B cell (primary cell): ENCODE measurements around the gene PCSK6. TPM values are rescaled to one million over a fixed set of nuclear protein-coding genes. Genes with fewer than 3 reads are reported as not detected.

ENCODE experiments used
- ATAC-seq: fragments of 200-7000 bp; cut with Tn5 transposase; one replicate; pipeline ENCODE4 v1.10.0; 2021; ENCODE audit warnings: low read depth, mild to moderate bottlenecking, moderate number of reproducible peaks, moderate library complexity
- CTCF ChIA-PET: fragments of 350-600 bp; sonication (Branson Sonifier 250); formaldehyde crosslinking; loops from one replicate; lab custom pipeline; 2021; ENCODE audit warnings: antibody characterized with exemption, inconsistent platforms; lab: Charles Lee
- POLR2A ChIA-PET: fragments of 350-600 bp; sonication (Branson Sonifier 250); formaldehyde crosslinking; loops from one replicate; lab custom pipeline; 2021; ENCODE audit warnings: antibody characterized with exemption; lab: Charles Lee
- DNase-seq: peaks from one replicate; pipeline ENCODE4 v3.0.0; 2013
- H2AFZ ChIP-seq: 2 replicates; pipeline ENCODE4 v1.6.1; 2012; ENCODE audit warnings: mild to moderate bottlenecking, low read depth, low read length; ENCODE audit not compliant: insufficient read depth, poor library complexity, severe bottlenecking
- H3K27ac ChIP-seq, 2 donors: 1 replicate in 1 of 2; 2 replicates in 1 of 2; pipeline ENCODE4 v1.5.1; 2012 to 2013; ENCODE audit warnings: low read length in 2 of 2, mild to moderate bottlenecking in 2 of 2, moderate library complexity in 1 of 2
- H3K27me3 ChIP-seq, 4 experiments: fragments of 200-600 bp in 1 of 4; sonication (generic) in 1 of 4; replicated peaks in 1 of 4; 1 replicate in 2 of 4; 2 replicates in 2 of 4; pipeline versions ENCODE4 v1.6.1 to v1.7.0; 2013 to 2016; ENCODE audit warnings: low read length in 3 of 4, mild to moderate bottlenecking in 2 of 4, mixed read lengths in 1 of 4, moderate library complexity in 1 of 4; ENCODE audit not compliant: insufficient read depth in 4 of 4, control insufficient read depth in 3 of 4; ENCODE audit errors: control extremely low read depth in 1 of 4
- H3K36me3 ChIP-seq, 2 experiments: replicated peaks in 1 of 2; 1 replicate in 1 of 2; 2 replicates in 1 of 2; pipeline versions ENCODE4 v1.6.1 to v1.7.1; 2013; ENCODE audit warnings: low read length in 1 of 2; ENCODE audit not compliant: insufficient read depth in 2 of 2, control insufficient read depth in 1 of 2; ENCODE audit errors: control extremely low read depth in 1 of 2, extremely low read depth in 1 of 2
- H3K4me1 ChIP-seq, 2 donors: fragments of 200-600 bp in 1 of 2; sonication (generic) in 1 of 2; 1 replicate in 1 of 2; 2 replicates in 1 of 2; pipeline versions ENCODE4 v1.5.1 to v1.6.1; 2013 to 2017; ENCODE audit warnings: low read length in 2 of 2; ENCODE audit not compliant: control insufficient read depth in 2 of 2, insufficient read depth in 2 of 2
- H3K4me2 ChIP-seq: replicated peaks from 2 replicates; pipeline ENCODE3; 2012; ENCODE audit warnings: mild to moderate bottlenecking, low read depth, low read length; ENCODE audit not compliant: poor library complexity, severe bottlenecking
- H3K4me3 ChIP-seq, 5 experiments: fragments of 200-600 bp in 1 of 5; sonication (generic) in 1 of 5; 1 replicate in 3 of 5; 2 replicates in 2 of 5; pipeline versions ENCODE4 v1.5.1 to v1.7.0; 2011 to 2016; ENCODE audit warnings: low read length in 4 of 5, mild to moderate bottlenecking in 4 of 5, low read depth in 2 of 5, control low read depth in 1 of 5, moderate library complexity in 1 of 5; ENCODE audit not compliant: insufficient read depth in 1 of 5; ENCODE audit errors: control extremely low read depth in 1 of 5, extremely low read depth in 1 of 5
- H3K79me2 ChIP-seq: fragments of 200-600 bp; sonication (generic); one replicate; pipeline ENCODE4 v1.6.0; 2016; ENCODE audit warnings: low read length; ENCODE audit not compliant: control insufficient read depth, insufficient read depth
- H3K9ac ChIP-seq: fragments of 200-600 bp; sonication (generic); 2 replicates; pipeline ENCODE4 v1.6.1; 2017; ENCODE audit warnings: mild to moderate bottlenecking, low read length, moderate library complexity
- H3K9me3 ChIP-seq, 3 donors: one replicate each; pipeline versions ENCODE4 v1.6.1 to v1.7.1; 2013; ENCODE audit warnings: low read length in 2 of 3; ENCODE audit not compliant: control insufficient read depth in 2 of 3, insufficient read depth in 1 of 3; ENCODE audit errors: control extremely low read depth in 1 of 3
- H4K20me1 ChIP-seq: 2 replicates; pipeline ENCODE4 v1.6.0; 2012; ENCODE audit warnings: mild to moderate bottlenecking, low read length; ENCODE audit not compliant: insufficient read depth, control insufficient read depth, poor library complexity, severe bottlenecking
- H3K27ac Mint-ChIP-seq: one replicate; pipeline ENCODE4 v1.8.0; 2021; ENCODE audit warnings: mixed read lengths
- H3K27me3 Mint-ChIP-seq: one replicate; pipeline ENCODE4 v1.8.0; 2021; ENCODE audit warnings: mixed read lengths
- H3K4me1 Mint-ChIP-seq: one replicate; pipeline ENCODE4 v1.8.0; 2021; ENCODE audit warnings: mixed read lengths
- H3K4me3 Mint-ChIP-seq: one replicate; pipeline ENCODE4 v1.8.0; 2021; ENCODE audit warnings: mixed read lengths
- H3K9me3 Mint-ChIP-seq: one replicate; pipeline ENCODE4 v1.8.0; 2022; ENCODE audit warnings: mixed read lengths; ENCODE audit not compliant: insufficient read depth
- CTCF ChIP-seq: fragments of 200-600 bp; IDR thresholded peaks from one replicate; pipeline ENCODE4 v1.8.0; 2022; ENCODE audit warnings: antibody characterized with exemption, mild to moderate bottlenecking
- EZH2 ChIP-seq: IDR thresholded peaks from 2 replicates; pipeline ENCODE4 v1.6.1; 2012; ENCODE audit warnings: borderline replicate concordance, low read depth, mild to moderate bottlenecking, moderate library complexity, low read length; ENCODE audit not compliant: insufficient read depth, poor library complexity, severe bottlenecking
- WGBS: methylation state at CpG from one replicate; pipeline ENCODE4 v1.1.5; 2013; ENCODE audit warnings: missing lambda C conversion rate; ENCODE audit not compliant: insufficient coverage; 5-methylcytosine and 5-hydroxymethylcytosine counted together
- intact Hi-C: fragments of 100-400 bp; cut with micrococcal nuclease; formaldehyde crosslinking; loops from one replicate; pipeline ENCODE4 v1.10.0; 2022
- polyA plus RNA-seq: library from polyadenylated mRNA; depleted of rRNA; stranded (reverse); fragments of >200 nt; gene quantifications from 2 replicates; pipeline ENCODE4 v1.2.3, GENCODE V29; 2012
- total RNA-seq, 2 donors: library from RNA; stranded (reverse); fragments of 120-200 nt in 1 of 2; gene quantifications; 1 replicate in 1 of 2; 2 replicates in 1 of 2; pipeline versions ENCODE4 v1.2.3 to v1.2.4, GENCODE V29; 2013 to 2022

PCSK6 gene
- total and polyA plus RNA-seq, 2 donors (not counting 1 experiment from before 2014, with no cell fraction given), result 0.66 to 1.6 TPM

- no peaks in the 10 kb centered on the region for H3K79me2 ChIP-seq
- H3K9ac ChIP-seq, result no peak overlapping the region
- H3K36me3 ChIP-seq, result no peaks in the 10 kb centered on the region
- TF ChIP-seq EZH2, result no peak
- no peak for TF ChIP-seq CTCF
- intact Hi-C loops, result no loop called here
- H3K4me3 ChIP-seq, result no peak overlapping the region
- no peak overlapping the region for H3K4me3 Mint-ChIP-seq
- no peak for ATAC-seq
- H4K20me1 ChIP-seq, result no peaks in the 10 kb centered on the region
- H3K4me1 Mint-ChIP-seq, result peaks cover 24% of the 10 kb centered on the region
- peaks cover 17% of the 10 kb centered on the region for H3K27me3 Mint-ChIP-seq
- no peak overlapping the region for H3K27ac Mint-ChIP-seq
- no peak overlapping the region for H3K27ac ChIP-seq
- H3K27me3 ChIP-seq, result peaks cover 0 to 15% (median 6%) of the 10 kb centered on the region in 4 experiments
- ChIA-PET POLR2A (no interaction called here), CTCF (no interaction called here)
- no peaks in the 10 kb centered on the region for H3K9me3 ChIP-seq
- DNase-seq, result no peak
- peaks cover 13 to 18% of the 10 kb centered on the region in 2 donors for H3K4me1 ChIP-seq
- no peaks in the 10 kb centered on the region for H3K9me3 Mint-ChIP-seq
- WGBS, result 89% methylated on average over 8 of the region's 8 CpGs
- no peak overlapping the region for H3K4me2 ChIP-seq
- H2AFZ ChIP-seq, result no peak overlapping the region
Observed at GRCh38 chr15:101401286-101401685, 88.2 kb downstream of the PCSK6 start.

- ChIA-PET POLR2A (no interaction called here), CTCF (no interaction called here)
- Mint-ChIP-seq H3K4me1 (peaks cover 13% of the 10 kb centered on the region), H3K4me3 (no peak overlapping the region), H3K27ac (no peak overlapping the region), H3K27me3 (peaks cover 22% of the 10 kb centered on the region), H3K9me3 (no peaks in the 10 kb centered on the region)
- no peak overlapping the region for H3K4me3 ChIP-seq
- no peak overlapping the region for H3K9ac ChIP-seq
- no peak overlapping the region for H3K27ac ChIP-seq
- H3K4me1 ChIP-seq, result peaks cover 9% of the 10 kb centered on the region in 2 donors
- no peaks in the 10 kb centered on the region for H3K79me2 ChIP-seq
- intact Hi-C loops, result no loop called here
- H3K36me3 ChIP-seq, result no peaks in the 10 kb centered on the region
- H4K20me1 ChIP-seq, result no peaks in the 10 kb centered on the region
- H3K27me3 ChIP-seq, result peaks cover 0 to 15% (median 6%) of the 10 kb centered on the region in 4 experiments
- H3K9me3 ChIP-seq, result no peaks in the 10 kb centered on the region
- 87% methylated on average over 5 of the region's 6 CpGs for WGBS
- DNase-seq (no peak), ATAC-seq (no peak)
- TF ChIP-seq EZH2 (no peak), CTCF (no peak)
- no peak overlapping the region for H2AFZ ChIP-seq
- H3K4me2 ChIP-seq, result no peak overlapping the region
Observed at GRCh38 chr15:101399431-101399830, 90.1 kb downstream of the PCSK6 start.
